ENCODE measurements around the gene CDC6.

The CDC6 gene

DNA sequence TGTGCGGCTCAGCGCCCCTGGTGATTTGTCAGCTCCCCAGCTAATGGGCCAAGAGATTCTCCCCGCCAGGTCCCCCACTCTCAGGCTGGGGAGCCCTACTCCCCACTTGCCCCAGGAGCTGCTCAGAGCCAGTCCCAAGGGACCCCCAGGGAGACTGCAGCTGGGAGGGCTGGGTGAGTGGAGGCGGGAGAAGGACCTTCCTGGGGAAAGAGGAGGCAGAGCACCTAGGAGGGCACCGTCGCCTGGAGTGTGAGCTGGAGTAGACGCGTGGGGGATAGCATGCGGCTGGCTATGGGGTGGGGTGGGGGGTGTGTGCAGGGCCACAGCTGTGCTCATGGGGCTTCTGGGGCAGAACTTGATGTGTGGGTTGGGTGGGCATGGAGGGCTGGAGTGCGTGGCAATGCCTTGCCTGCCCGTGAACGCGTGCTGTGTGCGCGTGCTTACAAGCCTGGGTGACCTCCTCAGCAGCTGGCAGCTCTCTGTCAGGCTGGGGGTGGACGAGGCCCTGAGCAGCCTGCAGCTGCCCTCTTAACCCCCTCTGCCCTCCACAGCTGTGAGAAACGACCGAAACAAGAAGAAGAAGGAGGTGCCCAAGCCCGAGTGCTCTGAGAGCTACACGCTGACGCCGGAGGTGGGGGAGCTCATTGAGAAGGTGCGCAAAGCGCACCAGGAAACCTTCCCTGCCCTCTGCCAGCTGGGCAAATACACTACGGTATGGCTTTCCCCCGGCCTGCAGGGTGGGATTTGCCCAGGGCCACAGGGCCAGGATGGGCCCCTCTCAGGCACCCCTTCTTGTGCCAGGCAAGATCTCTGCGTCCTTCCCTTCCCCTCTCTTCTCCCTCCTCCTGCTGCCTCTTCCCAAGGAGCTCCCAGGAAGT, 63.9 kb downstream of the CDC6 start:
- DNase-seq (ENCODE audit: low read depth in 2 of 2), result no peak

DNA sequence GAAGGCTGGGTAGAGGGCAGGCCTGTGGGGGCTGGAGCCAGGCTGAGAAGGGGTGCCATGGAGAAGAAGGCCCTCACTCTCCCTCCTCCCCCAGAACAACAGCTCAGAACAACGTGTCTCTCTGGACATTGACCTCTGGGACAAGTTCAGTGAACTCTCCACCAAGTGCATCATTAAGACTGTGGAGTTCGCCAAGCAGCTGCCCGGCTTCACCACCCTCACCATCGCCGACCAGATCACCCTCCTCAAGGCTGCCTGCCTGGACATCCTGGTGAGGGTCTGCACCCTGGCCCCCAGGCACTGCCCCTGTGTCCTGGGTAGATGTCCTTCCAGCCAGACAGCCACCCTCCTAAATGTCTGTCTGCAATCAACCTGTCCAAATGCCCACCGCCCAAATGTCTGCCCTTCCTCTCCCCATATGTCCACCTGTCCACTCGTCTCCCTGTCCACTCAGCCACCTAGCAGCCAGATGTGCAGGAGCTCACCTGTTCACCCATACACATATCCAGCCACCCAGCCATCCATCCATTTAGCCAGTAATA, 64.6 kb downstream of the CDC6 start:
- DNase-seq (ENCODE audit: low read depth in 2 of 2), result no peak

DNA sequence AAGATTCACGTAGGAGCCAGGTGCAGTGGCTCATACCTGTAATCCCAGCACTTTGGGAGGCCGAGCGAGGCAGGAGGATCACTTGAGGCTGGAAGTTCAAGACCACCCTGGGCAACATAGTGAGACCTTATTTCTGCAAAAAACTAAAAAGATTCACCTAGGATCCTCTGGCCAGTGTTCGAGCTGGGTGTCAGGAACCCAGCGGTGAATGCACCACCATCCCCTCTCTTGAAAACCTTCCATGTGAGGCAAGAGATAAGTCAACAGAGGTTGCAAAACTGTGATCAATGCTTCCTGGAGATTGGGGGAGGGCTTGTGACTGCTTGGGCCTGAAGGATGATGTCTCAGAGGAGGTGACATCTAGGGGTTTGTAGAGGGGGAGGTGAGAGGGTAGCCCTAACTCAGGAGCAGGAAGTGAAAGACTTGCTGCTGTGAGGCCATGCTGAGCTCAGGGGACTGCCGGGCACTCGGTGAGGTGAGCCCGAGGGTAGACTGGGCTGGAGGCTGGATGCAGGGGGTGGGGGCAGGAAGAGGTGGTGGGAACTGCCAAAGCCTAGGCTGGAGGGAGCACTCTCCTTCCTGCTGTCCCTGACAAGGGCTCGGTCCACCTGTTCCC, 65.2 kb downstream of the CDC6 start:
- DNase-seq (ENCODE audit: low read depth in 2 of 2), result no peak

Measured in fibroblast of skin of left biceps (primary cell).